Measurements from ENCODE around the gene DAND5. TPM values are rescaled to one million over a fixed set of nuclear protein-coding genes. Genes with fewer than 3 reads are reported as not detected.
A peak's percentile ranks its signal among the peaks of the same experiment; 100 is the strongest.

The DAND5 gene
- total and polyA plus RNA-seq, 9 of the 15 experiments (the other 6 are each of a cell fraction or from before 2014, with no cell fraction given), result 0.22 to 0.83 (median 0.60) TPM

DNA sequence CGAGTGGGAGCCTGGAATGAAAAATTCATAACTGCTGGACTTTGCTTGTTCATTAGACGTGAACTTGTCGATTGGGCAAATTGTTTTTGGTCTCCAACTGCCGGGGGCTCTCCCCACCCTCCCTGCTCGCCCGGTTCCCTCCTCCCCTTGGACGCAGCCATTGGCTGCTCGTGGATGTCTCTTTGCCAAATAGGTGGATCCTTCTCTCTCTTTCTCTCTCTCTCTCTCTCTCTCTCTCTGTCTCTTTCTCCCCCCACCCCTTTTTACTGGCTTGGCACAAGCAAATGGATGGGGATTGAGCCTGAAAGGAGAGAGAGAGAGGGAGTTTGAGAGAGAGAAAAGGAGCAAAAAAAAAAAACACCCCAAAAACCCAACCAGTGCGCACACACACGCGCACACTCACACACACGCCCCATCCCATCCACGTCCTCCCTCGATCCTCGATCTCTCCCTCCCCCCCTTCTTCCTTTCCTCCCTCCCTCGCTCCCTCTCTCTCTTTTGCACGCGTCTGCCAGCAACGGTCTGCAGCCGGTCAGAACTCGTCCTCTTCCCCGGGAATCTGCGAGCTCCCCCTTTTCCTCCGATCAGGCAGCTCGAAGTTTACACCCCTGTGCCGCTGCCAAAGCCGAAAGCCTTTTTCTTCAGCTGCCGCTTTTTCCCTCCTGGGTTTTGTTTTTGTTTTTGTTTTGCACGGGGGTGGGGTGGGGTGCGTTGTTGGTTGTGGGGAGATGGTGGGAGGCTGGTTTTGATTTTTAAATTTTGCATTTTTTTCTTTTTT lies 53.7 kb downstream of the DAND5 start (continued):
- TF ChIP-seq, protein P1, sequence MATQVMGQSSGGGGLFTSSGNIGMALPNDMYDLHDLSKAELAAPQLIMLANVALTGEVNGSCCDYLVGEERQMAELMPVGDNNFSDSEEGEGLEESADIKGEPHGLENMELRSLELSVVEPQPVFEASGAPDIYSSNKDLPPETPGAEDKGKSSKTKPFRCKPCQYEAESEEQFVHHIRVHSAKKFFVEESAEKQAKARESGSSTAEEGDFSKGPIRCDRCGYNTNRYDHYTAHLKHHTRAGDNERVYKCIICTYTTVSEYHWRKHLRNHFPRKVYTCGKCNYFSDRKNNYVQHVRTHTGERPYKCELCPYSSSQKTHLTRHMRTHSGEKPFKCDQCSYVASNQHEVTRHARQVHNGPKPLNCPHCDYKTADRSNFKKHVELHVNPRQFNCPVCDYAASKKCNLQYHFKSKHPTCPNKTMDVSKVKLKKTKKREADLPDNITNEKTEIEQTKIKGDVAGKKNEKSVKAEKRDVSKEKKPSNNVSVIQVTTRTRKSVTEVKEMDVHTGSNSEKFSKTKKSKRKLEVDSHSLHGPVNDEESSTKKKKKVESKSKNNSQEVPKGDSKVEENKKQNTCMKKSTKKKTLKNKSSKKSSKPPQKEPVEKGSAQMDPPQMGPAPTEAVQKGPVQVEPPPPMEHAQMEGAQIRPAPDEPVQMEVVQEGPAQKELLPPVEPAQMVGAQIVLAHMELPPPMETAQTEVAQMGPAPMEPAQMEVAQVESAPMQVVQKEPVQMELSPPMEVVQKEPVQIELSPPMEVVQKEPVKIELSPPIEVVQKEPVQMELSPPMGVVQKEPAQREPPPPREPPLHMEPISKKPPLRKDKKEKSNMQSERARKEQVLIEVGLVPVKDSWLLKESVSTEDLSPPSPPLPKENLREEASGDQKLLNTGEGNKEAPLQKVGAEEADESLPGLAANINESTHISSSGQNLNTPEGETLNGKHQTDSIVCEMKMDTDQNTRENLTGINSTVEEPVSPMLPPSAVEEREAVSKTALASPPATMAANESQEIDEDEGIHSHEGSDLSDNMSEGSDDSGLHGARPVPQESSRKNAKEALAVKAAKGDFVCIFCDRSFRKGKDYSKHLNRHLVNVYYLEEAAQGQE (IDR thresholded peaks at IDR 0.05; ENCODE audit: borderline replicate concordance), result peak; percentile 72
- TF ChIP-seq, protein P1 (CRISPR knock-in tag; IDR thresholded peaks at IDR 0.05; ENCODE audit: low read depth), result no peak
- TF ChIP-seq, protein P2, sequence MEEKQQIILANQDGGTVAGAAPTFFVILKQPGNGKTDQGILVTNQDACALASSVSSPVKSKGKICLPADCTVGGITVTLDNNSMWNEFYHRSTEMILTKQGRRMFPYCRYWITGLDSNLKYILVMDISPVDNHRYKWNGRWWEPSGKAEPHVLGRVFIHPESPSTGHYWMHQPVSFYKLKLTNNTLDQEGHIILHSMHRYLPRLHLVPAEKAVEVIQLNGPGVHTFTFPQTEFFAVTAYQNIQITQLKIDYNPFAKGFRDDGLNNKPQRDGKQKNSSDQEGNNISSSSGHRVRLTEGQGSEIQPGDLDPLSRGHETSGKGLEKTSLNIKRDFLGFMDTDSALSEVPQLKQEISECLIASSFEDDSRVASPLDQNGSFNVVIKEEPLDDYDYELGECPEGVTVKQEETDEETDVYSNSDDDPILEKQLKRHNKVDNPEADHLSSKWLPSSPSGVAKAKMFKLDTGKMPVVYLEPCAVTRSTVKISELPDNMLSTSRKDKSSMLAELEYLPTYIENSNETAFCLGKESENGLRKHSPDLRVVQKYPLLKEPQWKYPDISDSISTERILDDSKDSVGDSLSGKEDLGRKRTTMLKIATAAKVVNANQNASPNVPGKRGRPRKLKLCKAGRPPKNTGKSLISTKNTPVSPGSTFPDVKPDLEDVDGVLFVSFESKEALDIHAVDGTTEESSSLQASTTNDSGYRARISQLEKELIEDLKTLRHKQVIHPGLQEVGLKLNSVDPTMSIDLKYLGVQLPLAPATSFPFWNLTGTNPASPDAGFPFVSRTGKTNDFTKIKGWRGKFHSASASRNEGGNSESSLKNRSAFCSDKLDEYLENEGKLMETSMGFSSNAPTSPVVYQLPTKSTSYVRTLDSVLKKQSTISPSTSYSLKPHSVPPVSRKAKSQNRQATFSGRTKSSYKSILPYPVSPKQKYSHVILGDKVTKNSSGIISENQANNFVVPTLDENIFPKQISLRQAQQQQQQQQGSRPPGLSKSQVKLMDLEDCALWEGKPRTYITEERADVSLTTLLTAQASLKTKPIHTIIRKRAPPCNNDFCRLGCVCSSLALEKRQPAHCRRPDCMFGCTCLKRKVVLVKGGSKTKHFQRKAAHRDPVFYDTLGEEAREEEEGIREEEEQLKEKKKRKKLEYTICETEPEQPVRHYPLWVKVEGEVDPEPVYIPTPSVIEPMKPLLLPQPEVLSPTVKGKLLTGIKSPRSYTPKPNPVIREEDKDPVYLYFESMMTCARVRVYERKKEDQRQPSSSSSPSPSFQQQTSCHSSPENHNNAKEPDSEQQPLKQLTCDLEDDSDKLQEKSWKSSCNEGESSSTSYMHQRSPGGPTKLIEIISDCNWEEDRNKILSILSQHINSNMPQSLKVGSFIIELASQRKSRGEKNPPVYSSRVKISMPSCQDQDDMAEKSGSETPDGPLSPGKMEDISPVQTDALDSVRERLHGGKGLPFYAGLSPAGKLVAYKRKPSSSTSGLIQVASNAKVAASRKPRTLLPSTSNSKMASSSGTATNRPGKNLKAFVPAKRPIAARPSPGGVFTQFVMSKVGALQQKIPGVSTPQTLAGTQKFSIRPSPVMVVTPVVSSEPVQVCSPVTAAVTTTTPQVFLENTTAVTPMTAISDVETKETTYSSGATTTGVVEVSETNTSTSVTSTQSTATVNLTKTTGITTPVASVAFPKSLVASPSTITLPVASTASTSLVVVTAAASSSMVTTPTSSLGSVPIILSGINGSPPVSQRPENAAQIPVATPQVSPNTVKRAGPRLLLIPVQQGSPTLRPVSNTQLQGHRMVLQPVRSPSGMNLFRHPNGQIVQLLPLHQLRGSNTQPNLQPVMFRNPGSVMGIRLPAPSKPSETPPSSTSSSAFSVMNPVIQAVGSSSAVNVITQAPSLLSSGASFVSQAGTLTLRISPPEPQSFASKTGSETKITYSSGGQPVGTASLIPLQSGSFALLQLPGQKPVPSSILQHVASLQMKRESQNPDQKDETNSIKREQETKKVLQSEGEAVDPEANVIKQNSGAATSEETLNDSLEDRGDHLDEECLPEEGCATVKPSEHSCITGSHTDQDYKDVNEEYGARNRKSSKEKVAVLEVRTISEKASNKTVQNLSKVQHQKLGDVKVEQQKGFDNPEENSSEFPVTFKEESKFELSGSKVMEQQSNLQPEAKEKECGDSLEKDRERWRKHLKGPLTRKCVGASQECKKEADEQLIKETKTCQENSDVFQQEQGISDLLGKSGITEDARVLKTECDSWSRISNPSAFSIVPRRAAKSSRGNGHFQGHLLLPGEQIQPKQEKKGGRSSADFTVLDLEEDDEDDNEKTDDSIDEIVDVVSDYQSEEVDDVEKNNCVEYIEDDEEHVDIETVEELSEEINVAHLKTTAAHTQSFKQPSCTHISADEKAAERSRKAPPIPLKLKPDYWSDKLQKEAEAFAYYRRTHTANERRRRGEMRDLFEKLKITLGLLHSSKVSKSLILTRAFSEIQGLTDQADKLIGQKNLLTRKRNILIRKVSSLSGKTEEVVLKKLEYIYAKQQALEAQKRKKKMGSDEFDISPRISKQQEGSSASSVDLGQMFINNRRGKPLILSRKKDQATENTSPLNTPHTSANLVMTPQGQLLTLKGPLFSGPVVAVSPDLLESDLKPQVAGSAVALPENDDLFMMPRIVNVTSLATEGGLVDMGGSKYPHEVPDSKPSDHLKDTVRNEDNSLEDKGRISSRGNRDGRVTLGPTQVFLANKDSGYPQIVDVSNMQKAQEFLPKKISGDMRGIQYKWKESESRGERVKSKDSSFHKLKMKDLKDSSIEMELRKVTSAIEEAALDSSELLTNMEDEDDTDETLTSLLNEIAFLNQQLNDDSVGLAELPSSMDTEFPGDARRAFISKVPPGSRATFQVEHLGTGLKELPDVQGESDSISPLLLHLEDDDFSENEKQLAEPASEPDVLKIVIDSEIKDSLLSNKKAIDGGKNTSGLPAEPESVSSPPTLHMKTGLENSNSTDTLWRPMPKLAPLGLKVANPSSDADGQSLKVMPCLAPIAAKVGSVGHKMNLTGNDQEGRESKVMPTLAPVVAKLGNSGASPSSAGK (IDR thresholded peaks at IDR 0.05), result peak; percentile 90
- no peak for TF ChIP-seq ZNF232 (CRISPR knock-in tag; IDR thresholded peaks at IDR 0.05)
- no peak; a peak in 1 of 4 replicates for TF ChIP-seq RCOR1 (IDR thresholded peaks at IDR 0.05; ENCODE audit: borderline replicate concordance in 1 of 2, low read depth in 2 of 2, low read length in 2 of 2)
- TF ChIP-seq ZNF146 (CRISPR knock-in tag; IDR thresholded peaks at IDR 0.05; ENCODE audit: unreplicated experiment), result no peak
- peak; percentile 57 for TF ChIP-seq FOSL1 (tag; conservative IDR thresholded peaks at IDR 0.05)

All from K562 (cell line).